Liver (tissue), 9 donors: ENCODE measurements around the gene TFPI. TPM values are rescaled to one million over a fixed set of nuclear protein-coding genes. Genes with fewer than 3 reads are reported as not detected.

Experiments used
- DNase-seq: peaks from one replicate; pipeline ENCODE4 v3.0.0-alpha.2; 2017; ENCODE audit warnings: low spot score
- H3K27ac ChIP-seq, 2 donors: one replicate each; pipeline ENCODE4 v1.7.0; 2013; ENCODE audit warnings: inconsistent platforms in 2 of 2, low read length in 2 of 2, control low read depth in 1 of 2, low read depth in 1 of 2, mild to moderate bottlenecking in 1 of 2
- H3K27me3 ChIP-seq, 4 donors: one replicate each; pipeline versions ENCODE4 v1.6.1 to v1.7.0; 2013; ENCODE audit warnings: low read length in 3 of 4, inconsistent platforms in 1 of 4, mild to moderate bottlenecking in 1 of 4, moderate library complexity in 1 of 4; ENCODE audit not compliant: control insufficient read depth in 4 of 4, insufficient read depth in 4 of 4
- H3K36me3 ChIP-seq, 4 donors: one replicate each; pipeline versions ENCODE4 v1.6.1 to v1.7.0; 2013; ENCODE audit warnings: low read length in 3 of 4, mild to moderate bottlenecking in 3 of 4, low read depth in 1 of 4, moderate library complexity in 1 of 4; ENCODE audit not compliant: control insufficient read depth in 4 of 4, insufficient read depth in 3 of 4
- H3K4me1 ChIP-seq, 4 donors: one replicate each; pipeline versions ENCODE4 v1.6.1 to v1.7.0; 2013; ENCODE audit warnings: low read length in 3 of 4, mild to moderate bottlenecking in 3 of 4, moderate library complexity in 1 of 4; ENCODE audit not compliant: control insufficient read depth in 4 of 4, insufficient read depth in 4 of 4
- H3K4me3 ChIP-seq, 3 donors: one replicate each; pipeline versions ENCODE4 v1.6.1 to v1.7.0; 2013; ENCODE audit warnings: low read length in 3 of 3, control low read depth in 1 of 3, low read depth in 1 of 3, mild to moderate bottlenecking in 1 of 3
- H3K9ac ChIP-seq, 2 donors: one replicate each; pipeline ENCODE4 v1.7.0; 2013; ENCODE audit warnings: low read length in 2 of 2, mild to moderate bottlenecking in 2 of 2, moderate library complexity in 2 of 2, control low read depth in 1 of 2, low read depth in 1 of 2
- H3K9me3 ChIP-seq, 4 donors: one replicate each; pipeline versions ENCODE4 v1.6.1 to v1.7.0; 2013; ENCODE audit warnings: low read length in 3 of 4; ENCODE audit not compliant: control insufficient read depth in 4 of 4
- EGR1 ChIP-seq, 2 donors: IDR thresholded peaks; 2 replicates each; pipeline ENCODE4 v1.6.1; 2016 to 2018; ENCODE audit warnings: antibody characterized with exemption in 2 of 2, low read depth in 2 of 2
- FOXA1 ChIP-seq: IDR thresholded peaks from 2 replicates; pipeline ENCODE4 v1.6.1; 2016; ENCODE audit warnings: antibody characterized with exemption
- FOXA2 ChIP-seq: IDR thresholded peaks from 2 replicates; pipeline ENCODE4 v1.6.1; 2016; ENCODE audit warnings: antibody characterized with exemption
- GABPA ChIP-seq, 2 donors: IDR thresholded peaks in 1 of 2; conservative IDR thresholded peaks in 1 of 2; 2 replicates each; pipeline ENCODE4 v1.6.1; 2016; ENCODE audit warnings: antibody characterized with exemption in 2 of 2, mild to moderate bottlenecking in 1 of 2, moderate library complexity in 1 of 2
- HNF4A ChIP-seq, 2 donors: conservative IDR thresholded peaks; 2 replicates each; pipeline ENCODE4 v1.6.1; 2016; ENCODE audit warnings: antibody characterized with exemption in 2 of 2, mild to moderate bottlenecking in 2 of 2
- HNF4G ChIP-seq: IDR thresholded peaks from 2 replicates; pipeline ENCODE4 v1.6.1; 2016; ENCODE audit warnings: antibody characterized with exemption
- JUND ChIP-seq, 2 donors: IDR thresholded peaks; 2 replicates each; pipeline ENCODE4 v1.6.1; 2016; ENCODE audit warnings: antibody characterized with exemption in 2 of 2
- NR2F2 ChIP-seq: IDR thresholded peaks from 2 replicates; pipeline ENCODE4 v1.6.1; 2016; ENCODE audit warnings: antibody characterized with exemption
- RAD21 ChIP-seq, 2 donors: IDR thresholded peaks; 2 replicates each; pipeline ENCODE4 v1.6.1; 2016; ENCODE audit warnings: antibody characterized with exemption in 2 of 2, mild to moderate bottlenecking in 2 of 2
- RXRA ChIP-seq, 2 donors: IDR thresholded peaks; 2 replicates each; pipeline ENCODE4 v1.6.1; 2017 to 2018; ENCODE audit warnings: antibody characterized with exemption in 2 of 2, mild to moderate bottlenecking in 1 of 2
- SP1 ChIP-seq: IDR thresholded peaks from 2 replicates; pipeline ENCODE4 v1.6.1; 2018; ENCODE audit warnings: antibody characterized with exemption, mild to moderate bottlenecking
- TAF1 ChIP-seq: conservative IDR thresholded peaks from 2 replicates; pipeline ENCODE4 v1.6.1; 2016; ENCODE audit warnings: antibody characterized with exemption, mild to moderate bottlenecking
- YY1 ChIP-seq: IDR thresholded peaks from 2 replicates; pipeline ENCODE4 v1.6.1; 2016; ENCODE audit warnings: antibody characterized with exemption, mild to moderate bottlenecking
- WGBS: extraction: QIAGEN DNeasy Blood & Tissue Kit; methylation state at CpG from one replicate; pipeline ENCODE4 v1.1.7; 2013; 5-methylcytosine and 5-hydroxymethylcytosine counted together
- polyA plus RNA-seq, 2 donors: library from polyadenylated mRNA; stranded (reverse) in 1 of 2; unstranded in 1 of 2; fragments of 200-250 nt in 1 of 2; fragments of >200 nt in 1 of 2; fragmentation: Nextera tagmentation in 1 of 2; extraction: Ambion mirVana in 1 of 2; gene quantifications; one replicate each; pipeline versions ENCODE4 v1.2.1 to v1.2.3, GENCODE V29; 2013 to 2015
- total RNA-seq, 2 donors: library from RNA; depleted of rRNA; stranded (reverse); fragments of >200 nt; gene quantifications; one replicate each; pipeline ENCODE4 v1.2.3, GENCODE V29; 2014
- TF ChIP-seq, protein P1 (sequence below): IDR thresholded peaks from 2 replicates; pipeline ENCODE4 v1.6.1; 2016; ENCODE audit warnings: antibody characterized with exemption
- TF ChIP-seq, protein P2 (sequence below): IDR thresholded peaks from 2 replicates; pipeline ENCODE4 v1.6.1; 2016; ENCODE audit warnings: antibody characterized with exemption
- TF ChIP-seq, protein P3 (sequence below): IDR thresholded peaks from 2 replicates; pipeline ENCODE4 v1.6.1; 2016; ENCODE audit warnings: antibody characterized with exemption, mild to moderate bottlenecking
- TF ChIP-seq, protein P4 (sequence below): fragments of 150-350 bp; IDR thresholded peaks from 2 replicates; pipeline ENCODE4 v1.5.1; 2017; ENCODE audit warnings: improper control_type of control experiment, low read depth, low read length; ENCODE audit not compliant: missing input control
- TF ChIP-seq, protein P5 (sequence below): IDR thresholded peaks from 2 replicates; pipeline ENCODE4 v1.6.1; 2016; ENCODE audit warnings: antibody characterized with exemption
- donor health status: healthy.
- donor health status: healthy.
- donor health status: healthy.
- donor health status: healthy.
- donor health status: healthy.

The TFPI gene
- total and polyA plus RNA-seq, 4 donors = 55.8 to 211 (median 130) TPM

DNA sequence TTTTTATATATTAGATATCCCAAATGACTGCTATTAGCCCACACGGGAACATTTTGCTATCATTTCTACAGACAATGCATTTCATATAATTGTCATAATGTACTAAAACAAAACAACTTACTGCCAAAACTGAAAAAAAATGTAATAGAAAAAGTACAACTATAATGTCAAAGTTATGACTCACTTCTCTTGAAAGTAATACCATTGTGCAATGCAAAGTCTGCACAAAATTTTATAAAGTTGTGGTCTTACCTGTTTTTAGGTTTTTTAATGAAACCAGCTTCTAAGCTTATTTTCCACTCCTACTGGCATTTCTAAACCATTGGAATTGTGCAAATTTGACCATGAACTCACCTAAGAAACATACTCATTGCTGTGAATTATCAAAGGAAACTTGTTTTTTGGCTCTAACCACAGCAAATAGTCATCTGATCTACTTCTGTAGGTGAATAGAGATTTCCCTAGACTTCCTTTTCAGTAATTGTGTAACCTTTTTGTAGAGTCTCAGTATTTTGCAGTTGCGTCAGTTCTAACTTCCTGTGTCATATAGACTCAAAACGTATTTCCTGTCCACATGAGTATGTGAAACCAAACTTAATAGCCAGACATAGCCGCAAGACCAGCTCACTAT is 31.9 kb upstream of the TFPI start (continued):
- TF ChIP-seq, protein P1, sequence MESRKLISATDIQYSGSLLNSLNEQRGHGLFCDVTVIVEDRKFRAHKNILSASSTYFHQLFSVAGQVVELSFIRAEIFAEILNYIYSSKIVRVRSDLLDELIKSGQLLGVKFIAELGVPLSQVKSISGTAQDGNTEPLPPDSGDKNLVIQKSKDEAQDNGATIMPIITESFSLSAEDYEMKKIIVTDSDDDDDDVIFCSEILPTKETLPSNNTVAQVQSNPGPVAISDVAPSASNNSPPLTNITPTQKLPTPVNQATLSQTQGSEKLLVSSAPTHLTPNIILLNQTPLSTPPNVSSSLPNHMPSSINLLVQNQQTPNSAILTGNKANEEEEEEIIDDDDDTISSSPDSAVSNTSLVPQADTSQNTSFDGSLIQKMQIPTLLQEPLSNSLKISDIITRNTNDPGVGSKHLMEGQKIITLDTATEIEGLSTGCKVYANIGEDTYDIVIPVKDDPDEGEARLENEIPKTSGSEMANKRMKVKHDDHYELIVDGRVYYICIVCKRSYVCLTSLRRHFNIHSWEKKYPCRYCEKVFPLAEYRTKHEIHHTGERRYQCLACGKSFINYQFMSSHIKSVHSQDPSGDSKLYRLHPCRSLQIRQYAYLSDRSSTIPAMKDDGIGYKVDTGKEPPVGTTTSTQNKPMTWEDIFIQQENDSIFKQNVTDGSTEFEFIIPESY = no peak

DNA sequence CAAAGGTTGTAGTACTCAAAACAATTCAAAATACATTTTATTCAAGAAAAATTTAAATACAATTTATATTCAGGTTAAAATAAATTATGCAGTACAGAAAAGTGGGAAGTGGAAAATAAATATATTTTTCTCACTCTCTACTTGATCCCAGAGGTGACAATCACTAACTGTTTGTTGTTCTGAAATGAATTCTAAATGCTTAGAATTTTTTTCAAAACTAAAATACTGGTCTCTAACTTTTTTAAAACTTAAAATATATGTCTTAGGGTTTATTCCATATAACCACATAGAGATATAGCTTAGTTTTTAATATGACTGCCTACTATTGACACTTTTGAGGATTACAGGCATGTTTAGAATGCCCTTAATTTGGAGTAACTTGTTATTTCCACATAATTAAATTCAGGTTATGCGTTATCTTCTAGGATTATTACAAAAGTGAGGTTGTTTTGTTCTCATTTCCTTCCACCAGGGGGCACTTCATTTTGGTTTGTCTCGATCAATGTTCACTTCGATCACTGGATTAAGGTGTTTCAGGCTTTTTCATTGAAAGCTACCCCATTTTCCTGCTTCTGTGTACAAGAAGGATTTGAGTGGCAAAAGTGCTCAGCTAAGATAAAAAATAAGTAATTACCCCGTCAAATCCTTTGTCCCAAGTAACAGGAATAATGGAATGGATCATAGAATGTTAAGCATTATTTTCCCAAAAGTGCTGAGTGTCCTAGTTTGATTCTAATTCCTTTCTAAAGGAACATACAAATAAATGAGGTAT is 27.1 kb upstream of the TFPI start:
- H3K9ac ChIP-seq = peak overlapping the region; percentile 30 to 84
- no peak for DNase-seq
- peak overlapping the region in 1 of 3 donors; percentile 39 for H3K4me3 ChIP-seq
- no peaks in the 10 kb centered on the region for H3K36me3 ChIP-seq
- TF ChIP-seq FOXA1 (no peak), NR2F2 (no peak), JUND (IDR thresholded peaks at IDR 0.05) (no peak), RXRA (IDR thresholded peaks at IDR 0.05) (no peak), SP1 (no peak), RAD21 (IDR thresholded peaks at IDR 0.05) (peak; percentile 77 to 90), TAF1 (peak; percentile 6), FOXA2 (no peak), HNF4A (conservative IDR thresholded peaks at IDR 0.05) (peak; percentile 5 to 23), YY1 (peak; percentile 39), EGR1 (IDR thresholded peaks at IDR 0.05; ENCODE audit: low read depth in 2 of 2) (no peak), HNF4G (no peak), GABPA (IDR thresholded peaks at IDR 0.05 in 1 of 2, conservative IDR thresholded peaks at IDR 0.05 in 1 of 2) (no peak)
- TF ChIP-seq, protein P2, sequence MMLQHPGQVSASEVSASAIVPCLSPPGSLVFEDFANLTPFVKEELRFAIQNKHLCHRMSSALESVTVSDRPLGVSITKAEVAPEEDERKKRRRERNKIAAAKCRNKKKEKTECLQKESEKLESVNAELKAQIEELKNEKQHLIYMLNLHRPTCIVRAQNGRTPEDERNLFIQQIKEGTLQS = no peak
- TF ChIP-seq, protein P3, sequence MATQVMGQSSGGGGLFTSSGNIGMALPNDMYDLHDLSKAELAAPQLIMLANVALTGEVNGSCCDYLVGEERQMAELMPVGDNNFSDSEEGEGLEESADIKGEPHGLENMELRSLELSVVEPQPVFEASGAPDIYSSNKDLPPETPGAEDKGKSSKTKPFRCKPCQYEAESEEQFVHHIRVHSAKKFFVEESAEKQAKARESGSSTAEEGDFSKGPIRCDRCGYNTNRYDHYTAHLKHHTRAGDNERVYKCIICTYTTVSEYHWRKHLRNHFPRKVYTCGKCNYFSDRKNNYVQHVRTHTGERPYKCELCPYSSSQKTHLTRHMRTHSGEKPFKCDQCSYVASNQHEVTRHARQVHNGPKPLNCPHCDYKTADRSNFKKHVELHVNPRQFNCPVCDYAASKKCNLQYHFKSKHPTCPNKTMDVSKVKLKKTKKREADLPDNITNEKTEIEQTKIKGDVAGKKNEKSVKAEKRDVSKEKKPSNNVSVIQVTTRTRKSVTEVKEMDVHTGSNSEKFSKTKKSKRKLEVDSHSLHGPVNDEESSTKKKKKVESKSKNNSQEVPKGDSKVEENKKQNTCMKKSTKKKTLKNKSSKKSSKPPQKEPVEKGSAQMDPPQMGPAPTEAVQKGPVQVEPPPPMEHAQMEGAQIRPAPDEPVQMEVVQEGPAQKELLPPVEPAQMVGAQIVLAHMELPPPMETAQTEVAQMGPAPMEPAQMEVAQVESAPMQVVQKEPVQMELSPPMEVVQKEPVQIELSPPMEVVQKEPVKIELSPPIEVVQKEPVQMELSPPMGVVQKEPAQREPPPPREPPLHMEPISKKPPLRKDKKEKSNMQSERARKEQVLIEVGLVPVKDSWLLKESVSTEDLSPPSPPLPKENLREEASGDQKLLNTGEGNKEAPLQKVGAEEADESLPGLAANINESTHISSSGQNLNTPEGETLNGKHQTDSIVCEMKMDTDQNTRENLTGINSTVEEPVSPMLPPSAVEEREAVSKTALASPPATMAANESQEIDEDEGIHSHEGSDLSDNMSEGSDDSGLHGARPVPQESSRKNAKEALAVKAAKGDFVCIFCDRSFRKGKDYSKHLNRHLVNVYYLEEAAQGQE = no peak
- TF ChIP-seq, protein P1 = no peak
- TF ChIP-seq, protein P4, sequence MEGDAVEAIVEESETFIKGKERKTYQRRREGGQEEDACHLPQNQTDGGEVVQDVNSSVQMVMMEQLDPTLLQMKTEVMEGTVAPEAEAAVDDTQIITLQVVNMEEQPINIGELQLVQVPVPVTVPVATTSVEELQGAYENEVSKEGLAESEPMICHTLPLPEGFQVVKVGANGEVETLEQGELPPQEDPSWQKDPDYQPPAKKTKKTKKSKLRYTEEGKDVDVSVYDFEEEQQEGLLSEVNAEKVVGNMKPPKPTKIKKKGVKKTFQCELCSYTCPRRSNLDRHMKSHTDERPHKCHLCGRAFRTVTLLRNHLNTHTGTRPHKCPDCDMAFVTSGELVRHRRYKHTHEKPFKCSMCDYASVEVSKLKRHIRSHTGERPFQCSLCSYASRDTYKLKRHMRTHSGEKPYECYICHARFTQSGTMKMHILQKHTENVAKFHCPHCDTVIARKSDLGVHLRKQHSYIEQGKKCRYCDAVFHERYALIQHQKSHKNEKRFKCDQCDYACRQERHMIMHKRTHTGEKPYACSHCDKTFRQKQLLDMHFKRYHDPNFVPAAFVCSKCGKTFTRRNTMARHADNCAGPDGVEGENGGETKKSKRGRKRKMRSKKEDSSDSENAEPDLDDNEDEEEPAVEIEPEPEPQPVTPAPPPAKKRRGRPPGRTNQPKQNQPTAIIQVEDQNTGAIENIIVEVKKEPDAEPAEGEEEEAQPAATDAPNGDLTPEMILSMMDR = peak; percentile 65
- TF ChIP-seq, protein P5, sequence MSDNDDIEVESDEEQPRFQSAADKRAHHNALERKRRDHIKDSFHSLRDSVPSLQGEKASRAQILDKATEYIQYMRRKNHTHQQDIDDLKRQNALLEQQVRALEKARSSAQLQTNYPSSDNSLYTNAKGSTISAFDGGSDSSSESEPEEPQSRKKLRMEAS = no peak
- WGBS = 2% methylated on average over 4 of the region's 4 CpGs
- H3K9me3 ChIP-seq = no peaks in the 10 kb centered on the region
- H3K27ac ChIP-seq = no peak overlapping the region
- H3K4me1 ChIP-seq = peaks cover 0 to 3% (median 1%) of the 10 kb centered on the region in 4 donors
- H3K27me3 ChIP-seq = no peaks in the 10 kb centered on the region
